H1 (cell line): Measurements from ENCODE around the gene ALDH5A1. TPM values are rescaled to one million over a fixed set of nuclear protein-coding genes. Genes with fewer than 3 reads are reported as not detected.

Experiments used
- E2F6 ChIP-seq: IDR thresholded peaks from 2 replicates; pipeline ENCODE4 v1.6.1; 2012; ENCODE audit warnings: inconsistent platforms
- NANOG ChIP-seq: IDR thresholded peaks from 2 replicates; pipeline ENCODE4 v1.6.1; 2011; ENCODE audit warnings: low read length, low read depth, mild to moderate bottlenecking, inconsistent platforms; ENCODE audit not compliant: insufficient read depth, poor library complexity, severe bottlenecking
- PHF8 ChIP-seq: fragments of 200-600 bp; sonication (generic); conservative IDR thresholded peaks from 2 replicates; pipeline ENCODE4 v1.7.1; 2012; ENCODE audit warnings: low read depth, mild to moderate bottlenecking, inconsistent platforms, low read length, moderate library complexity
- RXRA ChIP-seq: IDR thresholded peaks from 2 replicates; pipeline ENCODE4 v1.6.1; 2011; ENCODE audit warnings: low read depth, mild to moderate bottlenecking, low read length, moderate library complexity; ENCODE audit not compliant: insufficient read depth
- SP4 ChIP-seq: IDR thresholded peaks from 2 replicates; pipeline ENCODE4 v1.6.1; 2012; ENCODE audit warnings: low read length, inconsistent platforms
- USF2 ChIP-seq: IDR thresholded peaks from 2 replicates; pipeline ENCODE4 v1.6.1; 2011; ENCODE audit warnings: low read length, improper control_type of control experiment
- polyA plus RNA-seq, 7 experiments: library from polyadenylated mRNA; depleted of rRNA in 3 of 7; stranded (reverse) in 5 of 7; unstranded in 2 of 7; fragments of >200 nt in 5 of 7; fragments of 200-250 nt in 2 of 7; gene quantifications; 1 replicate in 5 of 7; 2 replicates in 1 of 7; 4 replicates in 1 of 7; pipeline versions ENCODE4 v1.2.1 to v1.2.3, GENCODE V29; 2011 to 2013; ENCODE audit warnings: missing spikeins in 2 of 7, mixed read lengths in 2 of 7
- total RNA-seq: library from RNA; stranded (reverse); fragmentation: NEBNext Ultra II Directional; extraction: Animal tissue kit (Norgen Biotek cat#: 25700); gene quantifications from 2 replicates; pipeline ENCODE4 v1.2.1, GENCODE V29; 2021
- TF ChIP-seq, protein P1 (sequence below): fragments of 300-600 bp; sonication (generic); IDR thresholded peaks from 2 replicates; pipeline ENCODE4 v1.7.1; 2012; ENCODE audit warnings: low read length, moderate library complexity, mild to moderate bottlenecking, inconsistent platforms; ENCODE audit not compliant: insufficient replicate concordance

Gene ALDH5A1
- total and polyA plus RNA-seq, 2 of the 8 experiments (the other 6 are each of a cell fraction or from before 2014, with no cell fraction given): 1.5 to 2.4 TPM

DNA sequence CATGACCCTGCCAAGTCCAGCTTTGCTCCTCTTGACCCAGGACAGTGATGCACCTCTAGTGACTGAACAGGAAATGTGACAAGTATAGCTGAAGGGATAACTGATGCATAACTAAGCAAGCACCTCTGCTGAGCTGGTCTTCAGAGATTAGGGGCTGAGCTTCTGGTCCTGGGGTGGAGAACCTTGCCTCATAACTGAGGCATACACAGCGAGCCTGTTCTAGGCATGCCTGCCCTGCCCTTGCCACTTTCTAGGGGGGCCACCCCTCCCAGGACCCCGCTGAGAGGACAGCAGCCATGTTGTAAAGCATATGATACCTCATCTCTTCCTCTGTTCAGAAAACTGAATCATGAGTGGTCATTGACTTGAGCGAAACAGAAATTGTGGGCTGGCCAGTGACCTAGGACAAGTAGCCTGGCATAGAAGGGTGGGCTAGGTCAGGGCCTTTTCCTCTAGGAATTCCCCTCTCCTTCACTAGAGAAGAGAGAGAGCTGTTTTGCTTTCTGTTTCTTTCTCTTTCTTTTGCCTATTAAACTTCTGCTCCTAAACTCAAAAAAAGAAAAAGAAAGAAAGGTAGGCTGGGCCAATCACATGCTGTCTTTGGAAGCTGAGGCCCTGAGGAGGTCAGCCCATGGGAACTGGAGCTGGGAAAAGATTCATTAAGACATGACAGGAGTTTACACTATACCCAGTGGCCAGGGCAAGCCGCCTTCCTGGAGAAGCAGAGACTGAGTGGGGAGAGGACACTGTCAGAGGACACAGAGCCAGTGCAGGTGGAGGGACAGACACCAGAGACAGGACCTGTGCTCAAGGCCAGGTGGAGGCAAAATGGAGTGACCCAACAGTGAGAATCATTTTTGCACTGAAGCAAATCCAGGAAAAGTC is 23.1 kb downstream of the ALDH5A1 start (continued):
- TF ChIP-seq, protein P1, sequence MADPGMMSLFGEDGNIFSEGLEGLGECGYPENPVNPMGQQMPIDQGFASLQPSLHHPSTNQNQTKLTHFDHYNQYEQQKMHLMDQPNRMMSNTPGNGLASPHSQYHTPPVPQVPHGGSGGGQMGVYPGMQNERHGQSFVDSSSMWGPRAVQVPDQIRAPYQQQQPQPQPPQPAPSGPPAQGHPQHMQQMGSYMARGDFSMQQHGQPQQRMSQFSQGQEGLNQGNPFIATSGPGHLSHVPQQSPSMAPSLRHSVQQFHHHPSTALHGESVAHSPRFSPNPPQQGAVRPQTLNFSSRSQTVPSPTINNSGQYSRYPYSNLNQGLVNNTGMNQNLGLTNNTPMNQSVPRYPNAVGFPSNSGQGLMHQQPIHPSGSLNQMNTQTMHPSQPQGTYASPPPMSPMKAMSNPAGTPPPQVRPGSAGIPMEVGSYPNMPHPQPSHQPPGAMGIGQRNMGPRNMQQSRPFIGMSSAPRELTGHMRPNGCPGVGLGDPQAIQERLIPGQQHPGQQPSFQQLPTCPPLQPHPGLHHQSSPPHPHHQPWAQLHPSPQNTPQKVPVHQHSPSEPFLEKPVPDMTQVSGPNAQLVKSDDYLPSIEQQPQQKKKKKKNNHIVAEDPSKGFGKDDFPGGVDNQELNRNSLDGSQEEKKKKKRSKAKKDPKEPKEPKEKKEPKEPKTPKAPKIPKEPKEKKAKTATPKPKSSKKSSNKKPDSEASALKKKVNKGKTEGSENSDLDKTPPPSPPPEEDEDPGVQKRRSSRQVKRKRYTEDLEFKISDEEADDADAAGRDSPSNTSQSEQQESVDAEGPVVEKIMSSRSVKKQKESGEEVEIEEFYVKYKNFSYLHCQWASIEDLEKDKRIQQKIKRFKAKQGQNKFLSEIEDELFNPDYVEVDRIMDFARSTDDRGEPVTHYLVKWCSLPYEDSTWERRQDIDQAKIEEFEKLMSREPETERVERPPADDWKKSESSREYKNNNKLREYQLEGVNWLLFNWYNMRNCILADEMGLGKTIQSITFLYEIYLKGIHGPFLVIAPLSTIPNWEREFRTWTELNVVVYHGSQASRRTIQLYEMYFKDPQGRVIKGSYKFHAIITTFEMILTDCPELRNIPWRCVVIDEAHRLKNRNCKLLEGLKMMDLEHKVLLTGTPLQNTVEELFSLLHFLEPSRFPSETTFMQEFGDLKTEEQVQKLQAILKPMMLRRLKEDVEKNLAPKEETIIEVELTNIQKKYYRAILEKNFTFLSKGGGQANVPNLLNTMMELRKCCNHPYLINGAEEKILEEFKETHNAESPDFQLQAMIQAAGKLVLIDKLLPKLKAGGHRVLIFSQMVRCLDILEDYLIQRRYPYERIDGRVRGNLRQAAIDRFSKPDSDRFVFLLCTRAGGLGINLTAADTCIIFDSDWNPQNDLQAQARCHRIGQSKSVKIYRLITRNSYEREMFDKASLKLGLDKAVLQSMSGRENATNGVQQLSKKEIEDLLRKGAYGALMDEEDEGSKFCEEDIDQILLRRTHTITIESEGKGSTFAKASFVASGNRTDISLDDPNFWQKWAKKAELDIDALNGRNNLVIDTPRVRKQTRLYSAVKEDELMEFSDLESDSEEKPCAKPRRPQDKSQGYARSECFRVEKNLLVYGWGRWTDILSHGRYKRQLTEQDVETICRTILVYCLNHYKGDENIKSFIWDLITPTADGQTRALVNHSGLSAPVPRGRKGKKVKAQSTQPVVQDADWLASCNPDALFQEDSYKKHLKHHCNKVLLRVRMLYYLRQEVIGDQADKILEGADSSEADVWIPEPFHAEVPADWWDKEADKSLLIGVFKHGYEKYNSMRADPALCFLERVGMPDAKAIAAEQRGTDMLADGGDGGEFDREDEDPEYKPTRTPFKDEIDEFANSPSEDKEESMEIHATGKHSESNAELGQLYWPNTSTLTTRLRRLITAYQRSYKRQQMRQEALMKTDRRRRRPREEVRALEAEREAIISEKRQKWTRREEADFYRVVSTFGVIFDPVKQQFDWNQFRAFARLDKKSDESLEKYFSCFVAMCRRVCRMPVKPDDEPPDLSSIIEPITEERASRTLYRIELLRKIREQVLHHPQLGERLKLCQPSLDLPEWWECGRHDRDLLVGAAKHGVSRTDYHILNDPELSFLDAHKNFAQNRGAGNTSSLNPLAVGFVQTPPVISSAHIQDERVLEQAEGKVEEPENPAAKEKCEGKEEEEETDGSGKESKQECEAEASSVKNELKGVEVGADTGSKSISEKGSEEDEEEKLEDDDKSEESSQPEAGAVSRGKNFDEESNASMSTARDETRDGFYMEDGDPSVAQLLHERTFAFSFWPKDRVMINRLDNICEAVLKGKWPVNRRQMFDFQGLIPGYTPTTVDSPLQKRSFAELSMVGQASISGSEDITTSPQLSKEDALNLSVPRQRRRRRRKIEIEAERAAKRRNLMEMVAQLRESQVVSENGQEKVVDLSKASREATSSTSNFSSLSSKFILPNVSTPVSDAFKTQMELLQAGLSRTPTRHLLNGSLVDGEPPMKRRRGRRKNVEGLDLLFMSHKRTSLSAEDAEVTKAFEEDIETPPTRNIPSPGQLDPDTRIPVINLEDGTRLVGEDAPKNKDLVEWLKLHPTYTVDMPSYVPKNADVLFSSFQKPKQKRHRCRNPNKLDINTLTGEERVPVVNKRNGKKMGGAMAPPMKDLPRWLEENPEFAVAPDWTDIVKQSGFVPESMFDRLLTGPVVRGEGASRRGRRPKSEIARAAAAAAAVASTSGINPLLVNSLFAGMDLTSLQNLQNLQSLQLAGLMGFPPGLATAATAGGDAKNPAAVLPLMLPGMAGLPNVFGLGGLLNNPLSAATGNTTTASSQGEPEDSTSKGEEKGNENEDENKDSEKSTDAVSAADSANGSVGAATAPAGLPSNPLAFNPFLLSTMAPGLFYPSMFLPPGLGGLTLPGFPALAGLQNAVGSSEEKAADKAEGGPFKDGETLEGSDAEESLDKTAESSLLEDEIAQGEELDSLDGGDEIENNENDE: no peak
- TF ChIP-seq E2F6 (no peak), USF2 (no peak), NANOG (no peak), SP4 (no peak), RXRA (no peak), PHF8 (no peak)
